Endothelial cell of umbilical vein (primary cell): ENCODE measurements around the gene MAPK8IP2. TPM values are rescaled to one million over a fixed set of nuclear protein-coding genes. Genes with fewer than 3 reads are reported as not detected.
A peak's percentile ranks its signal among the peaks of the same experiment; 100 is the strongest.

Experiments used
- Bru-seq: library from RNA; stranded (reverse); fragments of 400-500 nt; gene quantifications from one replicate; lab custom pipeline; 2021; lab: Mats Ljungman, UMichigan
- BruChase-seq, 2 experiments: library from RNA; stranded (reverse); fragments of 400-500 nt; gene quantifications; one replicate each; lab custom pipeline; 2021; lab: Mats Ljungman, UMichigan
- BruUV-seq: library from RNA; stranded (reverse); fragments of 400-500 nt; replicated peaks from 2 replicates; lab custom pipeline; 2021; lab: Mats Ljungman, UMichigan
- CTCF ChIA-PET: fragments of 300-600, 350-600 bp; sonication (Branson Sonifier 250); formaldehyde crosslinking; loops from one replicate; lab custom pipeline; 2021; ENCODE audit warnings: antibody characterized with exemption, inconsistent platforms; lab: Charles Lee
- POLR2A ChIA-PET: fragments of 300-600, 350-600 bp; sonication (Branson Sonifier 250); formaldehyde crosslinking; loops from one replicate; lab custom pipeline; 2021; ENCODE audit warnings: antibody characterized with exemption, inconsistent platforms; lab: Charles Lee
- DNase-seq: peaks from one replicate; pipeline ENCODE4 v3.0.0-alpha.2; 2011; ENCODE audit warnings: low read depth, low spot score
- FAIRE-seq: peaks from 2 replicates; lab custom pipeline; 2011; peaks lifted over from hg19 to GRCh38; lab: Jason Lieb, UNC
- H2AFZ ChIP-seq: 2 replicates; pipeline ENCODE4 v1.6.0; 2012; ENCODE audit warnings: low read depth, low read length, control low read depth, inconsistent platforms
- H3K27ac ChIP-seq: 2 replicates; pipeline ENCODE4 v1.5.1; 2011; ENCODE audit warnings: low read depth, mild to moderate bottlenecking, control low read depth, low read length, moderate library complexity; ENCODE audit not compliant: insufficient read depth
- H3K27me3 ChIP-seq, 2 experiments: 2 replicates each; pipeline versions ENCODE4 v1.6.0 to v1.6.1; 2011; ENCODE audit warnings: low read length in 2 of 2, mixed read lengths in 1 of 2; ENCODE audit not compliant: control insufficient read depth in 2 of 2, insufficient read depth in 2 of 2
- H3K36me3 ChIP-seq, 2 experiments: 2 replicates in 1 of 2; 3 replicates in 1 of 2; pipeline ENCODE4 v1.5.1; 2011; ENCODE audit warnings: low read length in 2 of 2, mild to moderate bottlenecking in 1 of 2, moderate library complexity in 1 of 2; ENCODE audit not compliant: control insufficient read depth in 2 of 2, insufficient read depth in 2 of 2; ENCODE audit errors: extremely low read depth in 1 of 2
- H3K4me1 ChIP-seq: 3 replicates; pipeline ENCODE4 v1.5.1; 2011; ENCODE audit warnings: mild to moderate bottlenecking, low read length; ENCODE audit not compliant: control insufficient read depth, insufficient read depth; ENCODE audit errors: extremely low read depth
- H3K4me2 ChIP-seq: 2 replicates; pipeline ENCODE4 v1.6.1; 2011; ENCODE audit warnings: low read length, control low read depth, mixed read lengths; ENCODE audit not compliant: insufficient read depth
- H3K4me3 ChIP-seq, 3 experiments: fragments of 200-600 bp in 1 of 3; sonication (generic), shearing (Covaris generic) in 1 of 3; replicated peaks in 1 of 3; 2 replicates each; pipeline ENCODE4 v1.5.1; 2011 to 2016; ENCODE audit warnings: control low read depth in 3 of 3, low read length in 3 of 3, mild to moderate bottlenecking in 2 of 3, inconsistent platforms in 1 of 3, low read depth in 1 of 3, moderate library complexity in 1 of 3; ENCODE audit not compliant: insufficient read depth in 1 of 3
- H3K79me2 ChIP-seq: 2 replicates; pipeline ENCODE4 v1.6.0; 2012; ENCODE audit warnings: low read length, inconsistent platforms; ENCODE audit not compliant: control insufficient read depth, insufficient read depth
- H3K9ac ChIP-seq: replicated peaks from 2 replicates; pipeline ENCODE3; 2011; ENCODE audit warnings: low read length, control low read depth; ENCODE audit not compliant: insufficient read depth; ENCODE audit errors: extremely low read depth
- H3K9me1 ChIP-seq: replicated peaks from 3 replicates; pipeline ENCODE4 v1.6.0; 2011; ENCODE audit warnings: mild to moderate bottlenecking, low read length; ENCODE audit not compliant: control insufficient read depth, insufficient read depth; ENCODE audit errors: extremely low read depth
- H3K9me3 ChIP-seq: replicated peaks from 2 replicates; pipeline ENCODE4 v1.5.1; 2012; ENCODE audit warnings: low read length, inconsistent platforms; ENCODE audit not compliant: control insufficient read depth, insufficient read depth
- H4K20me1 ChIP-seq: replicated peaks from 2 replicates; pipeline ENCODE3; 2011; ENCODE audit warnings: mild to moderate bottlenecking, low read length; ENCODE audit not compliant: control insufficient read depth, insufficient read depth; ENCODE audit errors: extremely low read depth
- EZH2 ChIP-seq: IDR thresholded peaks from 2 replicates; pipeline ENCODE4 v1.6.1; 2012; ENCODE audit warnings: borderline replicate concordance, low read depth, mild to moderate bottlenecking, moderate library complexity, low read length, inconsistent platforms; ENCODE audit not compliant: severe bottlenecking
- JUN ChIP-seq: IDR thresholded peaks from 2 replicates; pipeline ENCODE4 v1.6.1; 2011; ENCODE audit warnings: borderline replicate concordance, low read depth; ENCODE audit not compliant: insufficient read length, insufficient read depth
- POLR2AphosphoS5 ChIP-seq: IDR thresholded peaks from 2 replicates; pipeline ENCODE4 v1.6.1; 2012; ENCODE audit warnings: low read depth, mild to moderate bottlenecking, control low read depth, low read length, moderate library complexity; ENCODE audit not compliant: insufficient read depth
- dilution Hi-C: fragments of 300-500 bp; cut with MboI; formaldehyde crosslinking; loops from one replicate; pipeline ENCODE4 v1.15.0; 2019; ENCODE audit warnings: low sequenced_read_pairs; ENCODE audit not compliant: extremely low pct_ligation_motif_present
- intact Hi-C: fragments of 100-400 bp; cut with micrococcal nuclease; formaldehyde crosslinking; loops from one replicate; pipeline ENCODE4 v1.10.0; 2022
- long read RNA-seq: library from polyadenylated mRNA; stranded (forward); transcript quantifications from one replicate; pipeline ENCODE4 v2.0.0, GENCODE V29; 2021
- polyA minus RNA-seq, 3 experiments: library from RNA; depleted of rRNA, polyadenylated mRNA; stranded (reverse); fragments of >200 nt; gene quantifications; 1 replicate in 1 of 3; 2 replicates in 2 of 3; pipeline ENCODE4 v1.2.3, GENCODE V29; 2011
- polyA plus RNA-seq, 4 experiments: library from polyadenylated mRNA; depleted of rRNA in 3 of 4; stranded (reverse) in 3 of 4; unstranded in 1 of 4; fragments of >200 nt; gene quantifications; 2 replicates each; pipeline versions ENCODE4 v1.2.1 to v1.2.3, GENCODE V29; 2011 to 2012; ENCODE audit warnings: missing spikeins in 1 of 4
- total RNA-seq: library from RNA; stranded (reverse); gene quantifications from 2 replicates; pipeline ENCODE4 v1.2.3, GENCODE V29; 2021
- TF ChIP-seq, protein P1 (sequence below): IDR thresholded peaks from 2 replicates; pipeline ENCODE4 v1.6.1; 2011; ENCODE audit not compliant: insufficient read depth, insufficient read length

MAPK8IP2 gene
- total RNA-seq (0.31 and 0.37 TPM in 2 replicates), polyA plus RNA-seq (0.18 and 0.21 TPM in 2 replicates), polyA minus RNA-seq (0.06 TPM in 1 of 2 replicates, not detected in the other), Bru-seq, nascent RNA (percentile 7 among the genes with signal in this experiment), BruChase-seq, experiment 1, labeled RNA remaining after a 6-hour chase (percentile 23 among the genes with signal in this experiment), BruChase-seq, experiment 2, labeled RNA remaining after a 2-hour chase (percentile 12 among the genes with signal in this experiment)
- polyA plus RNA-seq (2011; cell fraction: cytosol; rRNA removed), result 0.06 and 0.13 TPM in 2 replicates
- polyA plus RNA-seq (2011; cell fraction: nucleus; rRNA removed), result 0.09 and 0.11 TPM in 2 replicates
- polyA plus RNA-seq (2012), result 0.15 TPM in 2 replicates
- not detected for polyA minus RNA-seq (2011; cell fraction: cytosol; rRNA and poly(A)+ RNA removed)
- polyA minus RNA-seq (2011; cell fraction: nucleus; rRNA and poly(A)+ RNA removed), result 0.10 TPM in 1 of 2 replicates, not detected in the other
- long read RNA-seq, partial matches to known transcripts, result 1 of 1 reads
- long read RNA-seq, other reads (novel, unspliced or antisense), result 0 of 1 reads

DNA sequence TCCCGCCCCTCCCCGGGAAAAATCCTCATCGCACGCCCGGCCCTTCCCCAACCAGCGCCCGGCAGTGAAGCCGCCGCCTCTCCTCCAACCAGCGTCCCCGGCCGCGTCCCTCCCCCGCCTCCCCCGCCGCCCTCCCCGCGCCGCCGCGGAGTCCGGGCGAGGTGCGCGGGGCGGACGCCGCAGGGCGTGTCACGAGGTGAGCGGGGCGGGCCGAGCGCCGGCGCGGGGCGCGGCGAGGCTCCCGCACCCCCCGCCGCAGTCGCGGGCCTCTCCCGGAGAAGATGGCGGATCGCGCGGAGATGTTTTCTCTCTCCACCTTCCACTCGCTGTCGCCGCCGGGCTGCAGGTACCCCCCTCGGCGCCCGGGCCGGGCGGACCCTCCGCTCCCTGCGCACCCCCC is at the start of gene MAPK8IP2:
MAPK8IP2 (plus strand) TSS at position 256 of the 400 bp plus-strand sequence; CDS start at position 282, 26 bp downstream.
- no TSS peak for BruUV-seq
- no peak within 1 kb of the TSS for H3K27ac ChIP-seq
- no peak within 1 kb of the TSS for H2AFZ ChIP-seq
- H3K4me1 ChIP-seq, result no peaks in the 10 kb centered on the region
- no peaks in the 10 kb centered on the region for H3K36me3 ChIP-seq
- FAIRE-seq (no peak), DNase-seq (no peak)
- intact Hi-C loops (no loop called here), dilution Hi-C loops (no loop called here)
- H3K4me2 ChIP-seq, result no peak within 1 kb of the TSS
- H3K79me2 ChIP-seq, result no peaks in the 10 kb centered on the region
- TF ChIP-seq, protein P1, sequence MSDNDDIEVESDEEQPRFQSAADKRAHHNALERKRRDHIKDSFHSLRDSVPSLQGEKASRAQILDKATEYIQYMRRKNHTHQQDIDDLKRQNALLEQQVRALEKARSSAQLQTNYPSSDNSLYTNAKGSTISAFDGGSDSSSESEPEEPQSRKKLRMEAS, result no peak
- TF ChIP-seq JUN, result no peak
- no peak for TF ChIP-seq POLR2AphosphoS5
- TF ChIP-seq EZH2, result peak; percentile 57
- H3K9ac ChIP-seq, result no peak within 1 kb of the TSS
- no peaks in the 10 kb centered on the region for H3K9me1 ChIP-seq
- H4K20me1 ChIP-seq, result no peaks in the 10 kb centered on the region
- POLR2A ChIA-PET, result no interaction called here
- H3K9me3 ChIP-seq, result no peaks in the 10 kb centered on the region
- H3K27me3 ChIP-seq, result peaks cover 36 to 37% of the 10 kb centered on the region in 2 experiments
- CTCF ChIA-PET, result interaction anchor here (1.0 kb wide), 1 partner anchor 21 kb away, joined by 5 read pairs; no protein-coding TSS in a partner anchor
- no peak within 1 kb of the TSS for H3K4me3 ChIP-seq
